CD4-positive, alpha-beta T cell treated with Interleukin-6 at 100 ng/mL for 8 hours (primary cell): Measurements from ENCODE around the gene FAM9C.
"Not testable (repeated sequence)": the region's sequence is repeated elsewhere in the genome, so short reads cannot be mapped to it uniquely, and the experiment has no call there.

Source experiments
- DNase-seq: peaks from one replicate; pipeline ENCODE4 v3.0.0-alpha.2; 2020; ENCODE audit warnings: mixed read lengths, low spot score

FAM9C gene

DNA sequence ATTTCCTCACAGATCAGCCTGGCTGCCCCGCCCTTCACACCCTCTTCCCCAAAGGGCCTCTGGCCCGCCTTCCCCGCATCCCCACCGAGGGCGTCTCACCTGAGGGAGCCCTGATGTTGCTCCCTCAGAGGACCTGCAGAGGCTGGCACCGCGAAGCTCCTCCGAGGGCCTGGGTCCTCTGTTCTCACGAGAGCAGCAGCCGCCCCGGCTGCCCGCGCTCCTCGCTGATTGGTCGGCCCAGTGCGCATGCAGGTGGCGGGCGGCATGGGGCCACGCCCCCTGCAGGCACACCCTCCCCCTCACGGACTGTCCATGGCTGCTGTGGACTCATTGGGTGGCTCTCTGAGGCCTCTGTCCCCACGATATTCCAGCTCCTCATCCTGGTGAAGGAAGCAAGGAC is at the start of gene FAM9C:
FAM9C (minus strand) TSS at position 180 of the 400 bp plus-strand sequence. CDS start 831 bp downstream, outside the sequence.
- DNase-seq: no peak

DNA sequence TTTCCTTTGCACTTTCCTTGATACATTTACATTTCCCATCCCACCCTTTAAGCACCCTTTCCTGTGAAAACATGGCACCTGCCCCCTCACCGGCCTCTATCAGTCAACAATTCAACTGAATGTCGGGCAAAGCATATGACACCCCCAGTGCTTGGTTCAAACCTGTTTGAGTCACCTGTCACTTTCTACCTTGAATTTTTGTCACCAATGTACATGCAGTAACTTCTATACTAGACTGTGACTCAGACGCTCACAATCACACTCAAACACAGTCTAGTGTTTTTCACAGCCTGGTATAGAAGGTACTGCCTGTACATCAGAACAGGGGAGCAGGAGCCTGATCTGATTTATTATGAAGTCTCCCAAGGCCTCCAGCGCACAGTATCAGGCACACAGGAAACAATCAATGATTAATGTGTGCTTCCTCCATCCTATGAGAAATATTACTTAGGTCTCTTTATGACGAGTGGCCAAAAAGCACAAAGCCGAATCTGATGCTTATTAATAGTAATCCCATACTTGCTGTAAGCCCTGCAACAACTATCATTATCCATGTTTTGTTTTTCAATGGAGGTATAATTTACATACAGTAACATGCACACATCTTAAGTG is 49.2 kb upstream of the FAM9C start:
- peak; percentile 49 for DNase-seq

- DNase-seq: peak; percentile 89
Measured at GRCh38 chrX:13092455-13092941, 48.1 kb upstream of the FAM9C start.

GRCh38 chrX:13091111-13091765 is 46.8 kb upstream of the FAM9C start:
- DNase-seq: peak; percentile 62

DNA sequence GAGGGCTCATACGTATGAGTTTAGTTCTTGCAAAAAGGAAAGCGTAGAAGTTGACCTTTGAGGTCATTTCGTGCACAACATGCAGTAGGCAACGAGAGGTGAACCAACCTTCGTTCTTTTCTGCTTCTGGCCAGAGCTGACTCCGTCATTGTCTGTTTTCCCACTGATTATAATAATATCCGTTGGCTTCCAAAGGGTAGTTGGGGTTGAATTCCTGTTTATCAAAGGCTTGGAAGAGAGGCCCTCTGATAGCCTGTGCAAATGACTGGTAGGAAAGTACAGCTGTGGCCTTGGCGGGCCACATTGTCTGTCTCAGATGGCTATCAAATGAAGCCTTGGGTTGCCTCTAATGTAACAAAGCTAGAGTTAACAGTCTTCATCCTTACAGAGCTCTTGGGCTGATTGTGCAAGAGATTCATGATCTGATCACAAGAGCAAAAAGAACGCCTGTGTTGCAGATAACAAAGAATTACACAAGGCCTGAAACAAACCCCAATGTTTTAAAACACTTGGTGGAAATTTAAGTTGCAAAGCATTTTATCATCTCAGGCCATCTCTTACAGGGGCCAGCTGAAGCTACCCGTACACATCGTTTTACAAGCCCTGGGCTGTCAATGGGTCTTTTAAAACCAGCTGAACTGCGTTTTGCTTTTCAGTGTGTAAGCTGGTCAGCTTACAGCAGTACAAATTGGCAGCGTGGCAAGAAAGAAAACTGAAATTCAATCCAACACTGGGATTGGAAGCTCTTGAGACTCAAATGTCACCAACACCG is 46.1 kb upstream of the FAM9C start:
- DNase-seq: peak; percentile 23

DNA sequence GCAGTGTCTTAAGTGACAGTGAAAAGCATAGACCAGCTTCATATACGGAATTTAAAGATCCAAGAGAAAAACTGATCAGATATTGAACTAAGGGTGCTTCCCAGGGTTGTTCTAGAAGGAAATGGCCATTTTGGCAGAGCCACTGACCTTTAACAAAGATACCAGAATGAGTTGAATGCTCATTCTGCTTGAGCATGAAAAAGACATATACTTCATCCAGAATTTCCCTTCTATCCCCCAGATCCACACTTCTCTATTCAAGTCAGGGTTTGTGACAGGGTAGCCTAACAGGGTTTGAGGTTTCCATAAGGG is 45.6 kb upstream of the FAM9C start:
- no peak for DNase-seq

- DNase-seq: peak; percentile 30
Measured at GRCh38 chrX:13088156-13088487, 43.7 kb upstream of the FAM9C start.

- DNase-seq: peak; percentile 90
Measured at GRCh38 chrX:13087322-13088155, 43.1 kb upstream of the FAM9C start.

- DNase-seq: not testable (repeated sequence)
Measured at GRCh38 chrX:13086793-13087321, 42.4 kb upstream of the FAM9C start.

DNA sequence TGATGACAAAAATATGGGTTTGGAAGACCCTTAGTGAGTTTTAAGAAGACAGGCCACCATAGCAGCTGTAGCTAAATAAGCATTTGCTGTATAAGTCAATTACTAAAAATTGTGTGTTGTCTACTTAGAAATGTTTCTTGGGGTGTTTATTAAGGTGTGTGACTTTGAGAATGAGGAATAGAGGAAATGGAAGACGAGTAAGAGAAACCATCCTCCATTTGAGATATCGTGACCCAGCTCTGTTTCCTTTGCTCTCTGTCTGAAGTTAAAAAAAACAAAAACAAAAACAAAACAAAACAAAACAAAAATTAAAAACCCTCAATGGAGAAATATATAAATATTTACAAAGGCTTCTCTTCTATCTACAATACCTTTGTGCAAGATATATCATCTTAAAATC is 41.7 kb upstream of the FAM9C start:
- no peak for DNase-seq

DNA sequence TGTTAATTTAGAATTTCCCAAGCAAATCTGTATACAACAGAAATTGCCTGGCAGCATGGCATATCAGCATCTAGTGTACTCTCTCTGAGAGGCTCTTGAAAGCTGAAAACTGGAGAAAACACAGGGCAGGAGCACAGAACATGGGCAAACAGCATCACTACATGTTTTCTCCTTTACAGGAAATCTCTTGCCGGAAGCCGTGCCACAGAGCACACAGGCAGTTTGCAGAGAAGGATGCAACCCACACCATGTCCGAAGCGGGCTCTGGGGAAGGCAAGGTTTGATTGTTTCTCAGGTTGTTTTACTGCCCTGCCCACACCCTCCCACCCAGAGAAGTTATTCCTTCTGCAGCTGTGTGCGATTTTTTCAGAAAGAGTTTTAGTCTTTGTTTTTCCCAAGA is 41.1 kb upstream of the FAM9C start:
- peak; percentile 79 for DNase-seq

- no peak for DNase-seq
Measured at GRCh38 chrX:13084611-13085010, 40.2 kb upstream of the FAM9C start.

DNA sequence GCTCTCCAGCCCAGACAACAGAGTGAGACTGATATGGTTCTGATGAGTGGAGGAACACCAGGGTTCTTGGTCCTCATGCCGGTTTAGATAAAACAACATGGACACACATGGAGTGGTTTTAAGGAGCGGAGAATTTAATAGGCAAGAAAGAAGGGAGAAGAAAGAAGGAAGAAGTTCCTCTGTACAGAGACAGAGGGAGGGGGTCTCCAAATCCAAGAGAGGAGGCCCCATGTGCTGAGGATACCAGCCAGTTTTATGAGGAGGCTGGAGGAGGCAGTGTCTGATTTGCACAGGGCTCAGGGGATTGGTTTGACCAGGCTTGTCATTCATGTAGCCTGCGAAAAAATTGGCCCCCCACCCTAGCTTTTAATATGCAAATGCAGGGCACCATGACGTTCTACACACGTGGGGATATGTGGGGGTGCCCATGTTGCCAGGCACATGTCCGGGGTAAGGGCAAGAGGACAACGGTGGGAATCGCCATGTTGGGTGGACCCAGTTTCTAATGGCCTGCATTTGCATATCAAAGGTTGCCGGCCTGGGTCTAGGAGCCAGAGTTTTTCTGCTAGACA is 39.4 kb upstream of the FAM9C start:
- not testable (repeated sequence) for DNase-seq

- peak; percentile 38 for DNase-seq
Measured at GRCh38 chrX:13082206-13083065, 38.0 kb upstream of the FAM9C start.

- peak; percentile 47 for DNase-seq
Measured at GRCh38 chrX:13081395-13082205, 37.2 kb upstream of the FAM9C start.

GRCh38 chrX:13080128-13080795 is 35.8 kb upstream of the FAM9C start:
- DNase-seq: no peak

GRCh38 chrX:13078739-13079444 is 34.5 kb upstream of the FAM9C start:
- no peak for DNase-seq

- DNase-seq: peak; percentile 40
Measured at GRCh38 chrX:13077168-13077567, 32.7 kb upstream of the FAM9C start.
